ENCODE measurements around the gene CARD9. TPM values are rescaled to one million over a fixed set of nuclear protein-coding genes. Genes with fewer than 3 reads are reported as not detected.

CARD9 gene
- total and polyA plus RNA-seq, 2 of the 8 experiments (the other 6 are each of a cell fraction or from before 2014, with no cell fraction given) = 0.15 to 1.1 TPM

GRCh38 chr9:136397643-136398042 is 24.2 kb upstream of the CARD9 start:
- DNase-seq (ENCODE audit: low read depth in 1 of 2, low spot score in 2 of 2) = no peak
- H3K9me3 ChIP-seq (ENCODE audit: insufficient read depth in 2 of 2, low read depth in 1 of 2, low read length in 1 of 2) = no peaks in the 10 kb centered on the region
- no peak overlapping the region for H4K5ac ChIP-seq (ENCODE audit: insufficient read length, low read depth, low read length)
- H2BK15ac ChIP-seq (ENCODE audit: low read length) = no peak overlapping the region
- no peak overlapping the region for H3K4me2 ChIP-seq (ENCODE audit: insufficient read depth in 1 of 2, low read depth in 2 of 2, low read length in 2 of 2)
- no peak overlapping the region for H3K4me3 ChIP-seq (ENCODE audit: extremely low read depth in 1 of 4, insufficient read depth in 2 of 4, low read depth in 3 of 4, low read length in 4 of 4)
- peaks cover 0 to 10% (median 7%) of the 10 kb centered on the region in 4 experiments; a peak in 5 of 7 replicates for H3K4me1 ChIP-seq (replicated peaks in 1 of 4; ENCODE audit: control insufficient read depth in 3 of 4, insufficient read depth in 4 of 4, low read length in 3 of 4)
- H3K14ac ChIP-seq (ENCODE audit: insufficient read length) = no peak overlapping the region
- no peak for FAIRE-seq
- peaks cover 0 to 26% of the 10 kb centered on the region in 2 experiments; a peak in 2 of 4 replicates for H3K79me2 ChIP-seq (ENCODE audit: control insufficient read depth in 1 of 2, insufficient read depth in 2 of 2, low read length in 2 of 2)
- no peak overlapping the region for H3K23ac ChIP-seq (ENCODE audit: insufficient read length)
- H3K9ac ChIP-seq (replicated peaks in 1 of 4; ENCODE audit: extremely low read depth in 1 of 4, low read depth in 3 of 4, low read length in 3 of 4) = no peak overlapping the region
- H3K79me1 ChIP-seq (ENCODE audit: low read depth, low read length) = peaks cover 10% of the 10 kb centered on the region; the same call in 1 of the 2 replicates
- H2BK20ac ChIP-seq (ENCODE audit: low read length) = no peak overlapping the region
- H4K20me1 ChIP-seq (replicated peaks in 1 of 2; ENCODE audit: control insufficient read depth in 1 of 2, insufficient read depth in 2 of 2, low read length in 2 of 2) = peaks cover 4 to 14% of the 10 kb centered on the region in 2 experiments
- H2BK5ac ChIP-seq (ENCODE audit: low read depth, low read length) = no peak overlapping the region
- no peak overlapping the region for H2AFZ ChIP-seq (ENCODE audit: low read length)
- peaks cover 6% of the 10 kb centered on the region; the same call in 1 of the 2 replicates for H3K23me2 ChIP-seq (ENCODE audit: low read depth, low read length)
- no peak overlapping the region for H2AK5ac ChIP-seq (ENCODE audit: low read depth, low read length)
- H3K27me3 ChIP-seq (replicated peaks in 1 of 4; ENCODE audit: control insufficient read depth in 3 of 4, extremely low read depth in 1 of 4, insufficient read depth in 3 of 4, low read length in 3 of 4) = no peaks in the 10 kb centered on the region
- no peak overlapping the region for H3K18ac ChIP-seq (ENCODE audit: extremely low read depth, low read length)
- no peak overlapping the region for H2BK120ac ChIP-seq (replicated peaks; ENCODE audit: low read depth, low read length)
- WGBS, 2 experiments (ENCODE audit: extremely low coverage in 1 of 2, insufficient coverage in 1 of 2, insufficient read length in 1 of 2, insufficient replicate concordance in 2 of 2, low coverage in 1 of 2, low lambda C conversion rate in 2 of 2, missing lambda C conversion rate in 1 of 2) = no CpG with 5 or more reads among the region's 6 CpGs
- no peak overlapping the region for H3K27ac ChIP-seq (ENCODE audit: low read depth, low read length)
- H3K4ac ChIP-seq (replicated peaks; ENCODE audit: insufficient read length, low read depth, low read length) = no peak overlapping the region
- TF ChIP-seq TBP (IDR thresholded peaks at IDR 0.05; ENCODE audit: low read depth, low read length) (no peak), JUN (IDR thresholded peaks at IDR 0.05; ENCODE audit: low read depth, low read length) (no peak), CREB1 (IDR thresholded peaks at IDR 0.05) (no peak), BACH1 (IDR thresholded peaks at IDR 0.05; ENCODE audit: low read length) (no peak), RXRA (IDR thresholded peaks at IDR 0.05; ENCODE audit: insufficient read depth, low read depth, low read length) (no peak), GABPA (IDR thresholded peaks at IDR 0.05; ENCODE audit: borderline replicate concordance, insufficient read depth, low read length) (no peak), RBBP5 (IDR thresholded peaks at IDR 0.05; ENCODE audit: borderline replicate concordance, low read depth, low read length) (no peak), KDM4A (IDR thresholded peaks at IDR 0.05; ENCODE audit: low read depth, low read length, severe bottlenecking) (no peak)
- CTCF ChIA-PET (ENCODE audit: partially characterized antibody) = interaction anchor here (1.0 to 1.6 kb wide), 5 partner anchors 8 to 85 kb away, joined by 3 to 4 read pairs (median 3); no protein-coding TSS in a partner anchor
- no peak overlapping the region for H4K91ac ChIP-seq (replicated peaks; ENCODE audit: insufficient read length, low read length)
- H3K56ac ChIP-seq (replicated peaks; ENCODE audit: insufficient read length, low read depth, low read length) = no peak overlapping the region
- no peak overlapping the region for H2BK12ac ChIP-seq (ENCODE audit: low read depth, low read length)
- POLR2A ChIA-PET (ENCODE audit: partially characterized antibody) = interaction anchor here (1.0 to 14.6 kb wide), 5 partner anchors 10 to 33 kb away, joined by 3 to 139 read pairs (median 72); partner anchors contain the start of genes CARD9, DNLZ, ENTR1 and PMPCA
- H3K36me3 ChIP-seq (ENCODE audit: control insufficient read depth in 2 of 4, insufficient read depth in 4 of 4, low read length in 3 of 4) = peaks cover 34 to 57% (median 50%) of the 10 kb centered on the region in 4 experiments
- H4K8ac ChIP-seq (ENCODE audit: extremely low read depth, insufficient read depth, low read length) = no peak overlapping the region
